ENCODE results near the gene NGLY1. TPM values are rescaled to one million over a fixed set of nuclear protein-coding genes. Genes with fewer than 3 reads are reported as not detected.

The NGLY1 gene, protein sequence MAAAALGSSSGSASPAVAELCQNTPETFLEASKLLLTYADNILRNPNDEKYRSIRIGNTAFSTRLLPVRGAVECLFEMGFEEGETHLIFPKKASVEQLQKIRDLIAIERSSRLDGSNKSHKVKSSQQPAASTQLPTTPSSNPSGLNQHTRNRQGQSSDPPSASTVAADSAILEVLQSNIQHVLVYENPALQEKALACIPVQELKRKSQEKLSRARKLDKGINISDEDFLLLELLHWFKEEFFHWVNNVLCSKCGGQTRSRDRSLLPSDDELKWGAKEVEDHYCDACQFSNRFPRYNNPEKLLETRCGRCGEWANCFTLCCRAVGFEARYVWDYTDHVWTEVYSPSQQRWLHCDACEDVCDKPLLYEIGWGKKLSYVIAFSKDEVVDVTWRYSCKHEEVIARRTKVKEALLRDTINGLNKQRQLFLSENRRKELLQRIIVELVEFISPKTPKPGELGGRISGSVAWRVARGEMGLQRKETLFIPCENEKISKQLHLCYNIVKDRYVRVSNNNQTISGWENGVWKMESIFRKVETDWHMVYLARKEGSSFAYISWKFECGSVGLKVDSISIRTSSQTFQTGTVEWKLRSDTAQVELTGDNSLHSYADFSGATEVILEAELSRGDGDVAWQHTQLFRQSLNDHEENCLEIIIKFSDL
- total RNA-seq: 10 to 100 TPM; 20.2 to 21.8 TPM

- Histone ChIP-seq H3K4me1 (peaks cover 0 to 13% of the 10 kb centered on the region in 2 donors), H3K4me3 (peak within 1 kb of the TSS; percentile 75 to 95), H3K27ac (peak within 1 kb of the TSS; percentile 91 to 96), H3K36me3 (peaks cover 2% of the 10 kb centered on the region), H3K27me3 (no peaks in the 10 kb centered on the region), H3K9me3 (no peaks in the 10 kb centered on the region)
- DNase-seq (ENCODE audit: low spot score): peak; percentile 80
- TF ChIP-seq, protein P1, sequence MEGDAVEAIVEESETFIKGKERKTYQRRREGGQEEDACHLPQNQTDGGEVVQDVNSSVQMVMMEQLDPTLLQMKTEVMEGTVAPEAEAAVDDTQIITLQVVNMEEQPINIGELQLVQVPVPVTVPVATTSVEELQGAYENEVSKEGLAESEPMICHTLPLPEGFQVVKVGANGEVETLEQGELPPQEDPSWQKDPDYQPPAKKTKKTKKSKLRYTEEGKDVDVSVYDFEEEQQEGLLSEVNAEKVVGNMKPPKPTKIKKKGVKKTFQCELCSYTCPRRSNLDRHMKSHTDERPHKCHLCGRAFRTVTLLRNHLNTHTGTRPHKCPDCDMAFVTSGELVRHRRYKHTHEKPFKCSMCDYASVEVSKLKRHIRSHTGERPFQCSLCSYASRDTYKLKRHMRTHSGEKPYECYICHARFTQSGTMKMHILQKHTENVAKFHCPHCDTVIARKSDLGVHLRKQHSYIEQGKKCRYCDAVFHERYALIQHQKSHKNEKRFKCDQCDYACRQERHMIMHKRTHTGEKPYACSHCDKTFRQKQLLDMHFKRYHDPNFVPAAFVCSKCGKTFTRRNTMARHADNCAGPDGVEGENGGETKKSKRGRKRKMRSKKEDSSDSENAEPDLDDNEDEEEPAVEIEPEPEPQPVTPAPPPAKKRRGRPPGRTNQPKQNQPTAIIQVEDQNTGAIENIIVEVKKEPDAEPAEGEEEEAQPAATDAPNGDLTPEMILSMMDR (IDR thresholded peaks at IDR 0.05): peak in 1 of 2 donors; percentile 23
Observed at GRCh38 chr3:25782938-25783660, at the start of gene NGLY1. TSS of gene NGLY1 (minus strand) at chr3:25783443. CDS start at chr3:25783390, 53 bp downstream.

GRCh38 chr3:25831578-25831977 lies 48.3 kb upstream of the NGLY1 start:
- TF ChIP-seq, protein P1 (IDR thresholded peaks at IDR 0.05): peak in 1 of 2 donors; percentile 22
- Histone ChIP-seq H3K36me3 (no peaks in the 10 kb centered on the region), H3K9me3 (peaks cover 0 to 7% of the 10 kb centered on the region in 2 donors), H3K4me3 (no peak overlapping the region), H3K27ac (no peak overlapping the region), H3K4me1 (no peaks in the 10 kb centered on the region), H3K27me3 (no peaks in the 10 kb centered on the region)
- no peak for DNase-seq (ENCODE audit: low spot score)

- TF ChIP-seq, protein P1 (IDR thresholded peaks at IDR 0.05): no peak
- DNase-seq (ENCODE audit: low spot score): no peak
- Histone ChIP-seq H3K36me3 (no peaks in the 10 kb centered on the region), H3K9me3 (peaks cover 0 to 7% of the 10 kb centered on the region in 2 donors), H3K27ac (no peak overlapping the region), H3K27me3 (no peaks in the 10 kb centered on the region), H3K4me3 (no peak overlapping the region), H3K4me1 (no peaks in the 10 kb centered on the region)
Observed at GRCh38 chr3:25830373-25831280, 47.4 kb upstream of the NGLY1 start.

- no peak for DNase-seq (ENCODE audit: low spot score)
- no peak overlapping the region for H3K27ac ChIP-seq
- H3K36me3 ChIP-seq: no peaks in the 10 kb centered on the region
- H3K4me3 ChIP-seq: no peak overlapping the region
- H3K9me3 ChIP-seq: peaks cover 0 to 7% of the 10 kb centered on the region in 2 donors
- no peaks in the 10 kb centered on the region for H3K4me1 ChIP-seq
- no peaks in the 10 kb centered on the region for H3K27me3 ChIP-seq
- TF ChIP-seq, protein P1 (IDR thresholded peaks at IDR 0.05): no peak
Observed at GRCh38 chr3:25826510-25826909, 43.3 kb upstream of the NGLY1 start.

DNA sequence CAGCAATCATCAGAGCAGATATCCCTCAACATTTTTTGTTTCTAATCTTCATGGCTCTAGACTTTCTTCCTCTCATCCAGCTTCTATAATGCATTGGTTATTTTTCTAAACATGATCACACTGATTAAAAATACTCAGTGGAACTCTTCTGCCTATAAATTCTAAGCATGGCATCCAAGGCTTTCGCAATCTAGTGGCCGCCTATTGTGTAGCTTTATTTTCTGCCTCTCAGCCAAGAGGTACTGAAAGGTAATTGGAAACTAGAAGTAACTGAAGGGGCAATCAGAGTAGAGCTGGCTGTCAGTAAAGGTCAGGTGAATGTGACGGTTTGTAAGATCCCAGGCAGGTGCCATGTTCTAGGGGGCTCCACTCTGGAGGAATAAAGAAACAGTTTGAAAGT lies 40.1 kb upstream of the NGLY1 start:
- Histone ChIP-seq H3K27ac (no peak overlapping the region), H3K27me3 (no peaks in the 10 kb centered on the region), H3K36me3 (no peaks in the 10 kb centered on the region), H3K9me3 (no peaks in the 10 kb centered on the region), H3K4me3 (no peak overlapping the region), H3K4me1 (no peaks in the 10 kb centered on the region)
- DNase-seq (ENCODE audit: low spot score): no peak
- TF ChIP-seq, protein P1 (IDR thresholded peaks at IDR 0.05): no peak

All from right atrium auricular region (tissue), 2 donors.